Smooth muscle cell (in vitro differentiated cells): ENCODE measurements around the gene ANKRD13B. TPM values are rescaled to one million over a fixed set of nuclear protein-coding genes. Genes with fewer than 3 reads are reported as not detected.

Experiments
- DNase-seq: peaks from one replicate; lab custom pipeline; 2025; ENCODE audit not compliant: unreplicated experiment; lab: John Stamatoyannopoulos, UW
- H2AFZ ChIP-seq: fragments of 200-600 bp; sonication (generic); 2 replicates; pipeline ENCODE4 v1.6.0; 2016; ENCODE audit warnings: antibody characterized with exemption, low read depth, mild to moderate bottlenecking
- H3F3A ChIP-seq: fragments of 200-600 bp; sonication (generic); 2 replicates; pipeline ENCODE4 v1.6.0; 2017; ENCODE audit warnings: antibody characterized with exemption, low read depth
- H3K27ac ChIP-seq: fragments of 200-600 bp; sonication (generic); 2 replicates; pipeline ENCODE4 v1.5.1; 2016; ENCODE audit warnings: low read depth, mild to moderate bottlenecking
- H3K27me3 ChIP-seq: fragments of 200-600 bp; sonication (generic); 2 replicates; pipeline ENCODE4 v1.6.1; 2016; ENCODE audit warnings: low read depth, mild to moderate bottlenecking
- H3K36me3 ChIP-seq: fragments of 200-600 bp; sonication (generic); 2 replicates; pipeline ENCODE4 v1.5.1; 2016; ENCODE audit warnings: low read depth
- H3K4me1 ChIP-seq: fragments of 200-600 bp; sonication (generic); 2 replicates; pipeline ENCODE4 v1.5.1; 2016; ENCODE audit warnings: low read depth
- H3K4me2 ChIP-seq: fragments of 200-600 bp; sonication (generic); 2 replicates; pipeline ENCODE4 v1.6.0; 2016; ENCODE audit warnings: mild to moderate bottlenecking
- H3K4me3 ChIP-seq: fragments of 200-600 bp; sonication (generic); 2 replicates; pipeline ENCODE4 v1.5.1; 2016; ENCODE audit warnings: mild to moderate bottlenecking
- H3K79me2 ChIP-seq: fragments of 200-600 bp; sonication (generic); 2 replicates; pipeline ENCODE4 v1.6.0; 2016; ENCODE audit warnings: low read depth, mild to moderate bottlenecking
- H3K9ac ChIP-seq: fragments of 200-600 bp; sonication (generic); 2 replicates; pipeline ENCODE4 v1.6.0; 2016; ENCODE audit warnings: low read depth
- H3K9me3 ChIP-seq: fragments of 200-600 bp; sonication (generic); replicated peaks from 2 replicates; pipeline ENCODE4 v1.5.1; 2016; ENCODE audit warnings: low read depth
- H4K20me1 ChIP-seq: fragments of 200-600 bp; sonication (generic); 2 replicates; pipeline ENCODE4 v1.6.0; 2016; ENCODE audit warnings: low read depth
- WGBS: methylation state at CpG from one replicate; pipeline ENCODE4 v1.1.7; 2016; ENCODE audit warnings: low lambda C conversion rate; 5-methylcytosine and 5-hydroxymethylcytosine counted together
- polyA plus RNA-seq: library from polyadenylated mRNA; unstranded; fragments of >200 nt; fragmentation: Nextera tagmentation; extraction: Ambion mirVana; gene quantifications from 2 replicates; pipeline ENCODE4 v1.2.1, GENCODE V29; 2016
- total RNA-seq: library from RNA; depleted of rRNA; stranded (reverse); fragments of >200 nt; gene quantifications from 2 replicates; pipeline ENCODE4 v1.2.3, GENCODE V29; 2014
- TF ChIP-seq, protein P1 (sequence below): fragments of 200-600 bp; sonication (generic); IDR thresholded peaks from 2 replicates; pipeline ENCODE4 v1.5.1; 2017; ENCODE audit warnings: borderline replicate concordance, mild to moderate bottlenecking, antibody characterized with exemption; ENCODE audit not compliant: insufficient read depth, poor library complexity, severe bottlenecking

ANKRD13B gene
- total and polyA plus RNA-seq, 2 experiments from 2014 or later = 3.6 to 6.8 TPM

DNA sequence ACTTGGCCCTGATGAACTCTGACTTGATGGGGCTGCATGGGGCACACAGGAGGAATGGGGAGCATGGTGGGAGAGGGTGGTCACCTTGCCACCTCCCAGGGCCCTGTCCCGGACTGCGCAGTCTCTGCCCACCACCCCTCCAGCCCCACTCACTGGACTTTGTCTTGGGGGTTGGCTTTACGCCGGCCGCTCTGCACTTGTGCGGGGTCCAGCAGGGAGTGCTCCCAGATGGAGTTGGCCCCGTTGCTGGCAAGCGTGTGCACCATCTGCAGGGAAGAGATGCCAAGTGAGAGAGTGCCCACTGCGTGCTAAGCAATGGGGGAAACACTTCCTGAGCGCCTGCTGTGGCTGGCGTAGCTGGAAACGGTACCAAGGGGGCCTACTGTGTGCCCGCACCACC is 10.2 kb upstream of the ANKRD13B start:
- no peak for DNase-seq
- Histone ChIP-seq H3K36me3 (no peaks in the 10 kb centered on the region), H3K79me2 (peaks cover 36% of the 10 kb centered on the region), H3K9ac (no peak overlapping the region), H3F3A (no peaks in the 10 kb centered on the region), H2AFZ (no peak overlapping the region), H3K27ac (no peak overlapping the region), H4K20me1 (peaks cover 56% of the 10 kb centered on the region), H3K4me3 (no peak overlapping the region), H3K4me1 (peaks cover 21% of the 10 kb centered on the region), H3K4me2 (no peak overlapping the region), H3K27me3 (no peaks in the 10 kb centered on the region), H3K9me3 (no peaks in the 10 kb centered on the region)
- WGBS = 97% methylated on average over 13 of the region's 13 CpGs
- TF ChIP-seq, protein P1, sequence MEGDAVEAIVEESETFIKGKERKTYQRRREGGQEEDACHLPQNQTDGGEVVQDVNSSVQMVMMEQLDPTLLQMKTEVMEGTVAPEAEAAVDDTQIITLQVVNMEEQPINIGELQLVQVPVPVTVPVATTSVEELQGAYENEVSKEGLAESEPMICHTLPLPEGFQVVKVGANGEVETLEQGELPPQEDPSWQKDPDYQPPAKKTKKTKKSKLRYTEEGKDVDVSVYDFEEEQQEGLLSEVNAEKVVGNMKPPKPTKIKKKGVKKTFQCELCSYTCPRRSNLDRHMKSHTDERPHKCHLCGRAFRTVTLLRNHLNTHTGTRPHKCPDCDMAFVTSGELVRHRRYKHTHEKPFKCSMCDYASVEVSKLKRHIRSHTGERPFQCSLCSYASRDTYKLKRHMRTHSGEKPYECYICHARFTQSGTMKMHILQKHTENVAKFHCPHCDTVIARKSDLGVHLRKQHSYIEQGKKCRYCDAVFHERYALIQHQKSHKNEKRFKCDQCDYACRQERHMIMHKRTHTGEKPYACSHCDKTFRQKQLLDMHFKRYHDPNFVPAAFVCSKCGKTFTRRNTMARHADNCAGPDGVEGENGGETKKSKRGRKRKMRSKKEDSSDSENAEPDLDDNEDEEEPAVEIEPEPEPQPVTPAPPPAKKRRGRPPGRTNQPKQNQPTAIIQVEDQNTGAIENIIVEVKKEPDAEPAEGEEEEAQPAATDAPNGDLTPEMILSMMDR = no peak

DNA sequence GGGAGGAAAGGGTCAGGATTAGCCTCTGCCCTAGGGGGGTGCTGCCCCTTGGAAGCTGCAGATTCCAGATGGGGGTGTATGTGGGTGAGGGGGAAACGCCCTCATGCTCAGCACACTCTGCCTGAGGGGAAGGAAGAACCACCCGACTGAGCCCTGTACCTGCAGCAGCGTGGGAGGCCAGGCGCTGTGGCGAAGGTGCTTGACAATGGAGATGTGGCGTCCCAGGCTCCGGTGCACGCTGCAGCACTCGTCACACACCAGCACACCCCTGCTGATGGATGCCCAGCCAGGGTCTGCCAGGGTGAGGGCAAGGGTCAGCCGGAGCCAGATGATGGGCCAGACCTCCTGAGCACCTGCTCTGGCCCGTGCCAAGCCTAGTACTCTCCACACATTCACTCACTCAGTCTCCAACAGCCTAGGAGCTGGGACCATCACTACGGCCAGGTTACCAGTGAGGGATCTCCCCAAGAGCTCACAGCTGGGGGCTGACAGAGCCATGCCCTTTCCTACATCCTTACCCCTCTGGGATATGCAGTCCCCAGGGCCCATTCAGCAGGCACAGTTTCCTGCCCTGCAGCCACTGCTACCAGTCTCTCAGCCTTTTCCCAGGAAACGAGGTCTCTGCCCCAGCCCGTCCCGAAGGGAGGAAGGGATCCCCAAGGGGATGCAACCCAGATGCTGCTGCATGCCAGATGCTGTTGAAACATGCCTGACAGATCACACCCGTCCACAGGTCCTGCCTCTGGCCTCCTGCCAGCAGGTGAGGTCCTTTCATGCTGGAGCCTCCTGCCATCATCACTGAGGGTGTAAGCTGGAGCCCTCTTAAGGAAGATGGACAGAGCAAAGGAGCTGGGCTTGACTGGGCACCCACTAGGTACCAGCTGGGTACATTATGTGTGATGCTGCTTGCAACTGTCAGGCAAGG is 9.3 kb upstream of the ANKRD13B start:
- H3K9ac ChIP-seq = no peak overlapping the region
- no peaks in the 10 kb centered on the region for H3K27me3 ChIP-seq
- H3K79me2 ChIP-seq = peaks cover 44% of the 10 kb centered on the region
- H3F3A ChIP-seq = no peaks in the 10 kb centered on the region
- H3K4me2 ChIP-seq = no peak overlapping the region
- no peak overlapping the region for H3K27ac ChIP-seq
- no peak for DNase-seq
- WGBS = 94% methylated on average over 16 of the region's 16 CpGs
- H3K4me3 ChIP-seq = no peak overlapping the region
- no peak overlapping the region for H2AFZ ChIP-seq
- TF ChIP-seq, protein P1 = no peak
- peaks cover 29% of the 10 kb centered on the region for H3K4me1 ChIP-seq
- peaks cover 64% of the 10 kb centered on the region for H4K20me1 ChIP-seq
- H3K36me3 ChIP-seq = no peaks in the 10 kb centered on the region
- H3K9me3 ChIP-seq = no peaks in the 10 kb centered on the region

DNA sequence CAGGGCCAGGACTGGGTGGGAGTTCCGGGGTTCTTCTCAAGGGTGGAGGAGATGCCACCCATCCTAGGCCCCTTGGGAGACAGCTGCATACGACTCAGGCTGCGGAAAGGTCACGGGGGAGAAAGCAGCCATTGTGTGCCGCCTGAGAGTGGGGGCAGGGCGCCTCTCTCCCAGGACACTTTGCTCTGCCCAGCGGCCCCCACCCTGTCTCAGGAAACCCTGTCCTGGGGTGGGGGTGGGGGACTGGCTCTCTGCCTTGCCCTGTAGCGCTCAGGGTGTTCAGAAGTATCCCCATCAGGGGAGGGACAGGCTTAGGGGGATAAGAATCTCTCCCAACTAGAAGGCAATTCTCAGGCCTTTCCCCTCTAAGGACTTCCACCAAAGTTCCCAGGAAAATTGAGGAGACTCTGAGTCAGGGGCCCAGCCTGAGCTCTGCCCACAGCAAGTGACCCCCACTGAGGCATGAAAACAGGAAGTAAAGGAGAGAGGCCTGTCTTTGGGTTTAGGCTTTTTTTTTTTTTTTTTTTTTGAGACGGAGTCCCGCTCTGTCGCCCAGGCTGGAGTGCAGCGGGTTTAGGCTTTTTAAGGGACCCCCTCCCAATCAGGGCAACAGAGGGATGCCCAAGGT is 8.4 kb upstream of the ANKRD13B start:
- H4K20me1 ChIP-seq = peaks cover 69% of the 10 kb centered on the region
- peaks cover 29% of the 10 kb centered on the region for H3K4me1 ChIP-seq
- TF ChIP-seq, protein P1 = no peak
- no peak overlapping the region for H2AFZ ChIP-seq
- H3K9ac ChIP-seq = no peak overlapping the region
- no peak for DNase-seq
- no peak overlapping the region for H3K4me2 ChIP-seq
- H3F3A ChIP-seq = no peaks in the 10 kb centered on the region
- no peaks in the 10 kb centered on the region for H3K27me3 ChIP-seq
- no peaks in the 10 kb centered on the region for H3K36me3 ChIP-seq
- H3K9me3 ChIP-seq = no peaks in the 10 kb centered on the region
- WGBS = 74% methylated on average over 12 of the region's 12 CpGs
- H3K79me2 ChIP-seq = peaks cover 47% of the 10 kb centered on the region
- no peak overlapping the region for H3K27ac ChIP-seq
- no peak overlapping the region for H3K4me3 ChIP-seq
